Left colon (tissue), 2 donors: ENCODE results near the gene PSMA5. TPM values are rescaled to one million over a fixed set of nuclear protein-coding genes. Genes with fewer than 3 reads are reported as not detected.
A peak's percentile ranks its signal among the peaks of the same experiment; 100 is the strongest.
"Not testable (repeated sequence)": the region's sequence is repeated elsewhere in the genome, so short reads cannot be mapped to it uniquely, and the experiment has no call there.

ENCODE experiments used
- ATAC-seq: fragments of 200-7000 bp; cut with Tn5 transposase; one replicate; pipeline ENCODE4 v1.9.1; 2020; ENCODE audit warnings: mild to moderate bottlenecking, moderate library complexity
- DNase-seq, 2 donors: peaks; one replicate each; pipeline ENCODE4 v3.0.0-alpha.2; 2020
- intact Hi-C, 2 donors: fragments of 100-400 bp; cut with DNase I in 1 of 2; cut with micrococcal nuclease in 1 of 2; formaldehyde crosslinking; loops; one replicate each; pipeline versions ENCODE4 v1.11.2 to v1.14.0; 2022; cut with DNase I, micrococcal nuclease
- total RNA-seq, 2 donors: library from RNA; stranded (reverse); fragmentation: NEBNext Ultra II Directional; extraction: Animal tissue kit (Norgen Biotek cat#: 25700); gene quantifications; one replicate each; pipeline ENCODE4 v1.2.1, GENCODE V29; 2021
- donor health status: DM: no; HTN: no; CAD: no.
- donor health status: DM: yes; HTN: yes; CAD: no.

Gene PSMA5
- total RNA-seq, 2 donors from 2014 or later: 76.3 to 92.1 TPM

GRCh38 chr1:109381573-109381972 lies 44.7 kb downstream of the PSMA5 start:
- intact Hi-C loops: no loop called here
- peak; percentile 37 for ATAC-seq

GRCh38 chr1:109379907-109380306 lies 46.3 kb downstream of the PSMA5 start:
- DNase-seq (no peak), ATAC-seq (no peak)
- intact Hi-C loops: no loop called here

More at GRCh38 chr1:109381573-109381972, 44.7 kb downstream of the PSMA5 start:
- no peak for DNase-seq

- no peak for ATAC-seq
- intact Hi-C loops: no loop called here
- DNase-seq: no peak
Measured at GRCh38 chr1:109379422-109379821, 46.8 kb downstream of the PSMA5 start.

GRCh38 chr1:109377698-109378097 lies 48.5 kb downstream of the PSMA5 start:
- no peak for ATAC-seq

DNA sequence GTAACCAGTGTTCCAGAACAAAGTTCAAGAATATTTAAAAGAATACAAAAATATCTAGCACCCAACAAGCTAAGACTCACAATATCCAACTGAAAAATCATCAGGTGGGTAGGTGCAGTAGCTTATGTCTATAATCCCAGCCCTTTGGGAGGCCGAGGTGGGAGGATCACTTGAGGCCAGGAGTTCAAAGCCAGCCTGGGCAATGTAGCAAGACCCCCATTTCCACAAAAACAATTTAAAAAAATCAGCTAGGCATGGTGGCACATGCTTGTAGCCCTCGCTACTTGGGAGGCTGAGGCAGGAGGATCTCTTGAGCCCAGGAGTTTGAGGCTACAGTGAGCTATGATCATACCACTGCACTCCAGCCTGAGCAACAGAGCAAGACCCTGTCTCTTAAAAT lies 52.6 kb downstream of the PSMA5 start:
- ATAC-seq, DNase-seq, intact Hi-C loops: not testable (repeated sequence)

More at GRCh38 chr1:109377698-109378097, 48.5 kb downstream of the PSMA5 start:
- DNase-seq: no peak
- intact Hi-C loops: no loop called here

DNA sequence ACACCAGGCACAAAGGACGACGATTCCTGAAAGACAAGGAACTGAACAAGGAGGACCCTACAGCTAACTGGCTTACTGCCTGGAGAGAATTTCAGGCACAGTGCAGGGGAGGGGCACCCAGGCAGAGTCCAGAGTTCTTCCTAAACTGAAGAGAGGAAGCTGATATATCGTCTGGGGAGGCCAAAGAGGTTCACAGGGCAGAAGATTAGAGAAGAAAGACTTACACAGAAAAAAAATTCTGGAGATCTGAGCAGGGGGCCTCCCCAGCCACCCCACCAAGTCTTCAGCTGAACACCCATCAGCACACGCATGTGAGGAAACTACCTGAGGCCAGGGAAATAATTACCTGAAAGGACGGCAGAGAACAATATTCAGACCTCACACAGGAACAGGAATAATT lies 53.1 kb downstream of the PSMA5 start:
- DNase-seq (peak in 1 of 2 donors; percentile 30), ATAC-seq (peak; percentile 95)
- intact Hi-C loops: no loop called here

DNA sequence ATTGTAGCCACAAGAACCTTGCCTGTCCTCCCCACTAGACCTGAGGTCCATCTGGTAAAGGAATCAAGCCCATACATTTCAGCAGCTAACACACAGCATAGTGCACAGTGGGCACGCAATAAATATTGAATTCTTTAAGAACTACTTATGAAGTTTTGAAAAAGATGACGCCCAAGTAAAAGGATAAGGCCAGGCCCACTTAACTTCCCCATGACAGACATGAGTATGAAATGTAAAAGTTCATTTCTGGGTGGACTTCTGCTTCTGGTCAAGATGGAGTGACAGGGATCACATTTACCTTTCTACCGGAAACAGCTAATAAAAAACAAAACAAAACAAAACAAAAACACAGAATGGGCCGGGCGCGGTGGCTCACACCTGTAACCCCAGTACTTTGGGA lies 54.0 kb downstream of the PSMA5 start:
- ATAC-seq: no peak
- intact Hi-C loops: no loop called here
- no peak for DNase-seq

- intact Hi-C loops: no loop called here
- DNase-seq (no peak), ATAC-seq (no peak)
Measured at GRCh38 chr1:109371341-109371739, 54.9 kb downstream of the PSMA5 start.

DNA sequence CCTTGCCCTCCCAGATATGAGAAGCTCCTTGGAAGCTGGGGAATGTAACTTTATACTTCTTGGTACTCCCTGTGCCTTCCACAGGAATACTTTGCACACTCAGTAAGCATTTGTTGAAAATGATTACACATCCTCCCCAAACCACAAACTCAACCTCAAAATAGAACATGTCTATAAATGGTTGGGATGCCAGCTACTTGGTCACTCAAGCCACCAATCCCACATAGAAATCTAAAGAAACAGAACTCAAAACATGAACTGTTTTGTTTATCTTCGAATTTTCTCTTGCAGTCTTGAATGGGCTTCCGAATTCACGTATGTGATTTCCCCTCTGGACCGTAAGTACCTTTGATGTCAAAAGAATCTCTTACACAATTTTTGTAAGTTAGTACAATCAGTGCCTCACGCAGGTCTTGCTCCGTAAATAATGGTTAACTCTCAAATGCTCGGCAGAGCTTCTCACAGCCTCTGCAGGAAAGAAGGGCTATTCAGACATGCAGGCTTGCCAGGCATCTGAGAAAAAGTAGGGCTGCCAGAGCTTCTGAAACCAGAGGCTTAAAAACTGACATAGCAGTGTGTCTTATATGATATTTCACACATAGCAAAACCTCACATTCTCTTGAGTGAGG lies 55.4 kb downstream of the PSMA5 start:
- intact Hi-C loops: no loop called here
- DNase-seq: no peak
- no peak for ATAC-seq

DNA sequence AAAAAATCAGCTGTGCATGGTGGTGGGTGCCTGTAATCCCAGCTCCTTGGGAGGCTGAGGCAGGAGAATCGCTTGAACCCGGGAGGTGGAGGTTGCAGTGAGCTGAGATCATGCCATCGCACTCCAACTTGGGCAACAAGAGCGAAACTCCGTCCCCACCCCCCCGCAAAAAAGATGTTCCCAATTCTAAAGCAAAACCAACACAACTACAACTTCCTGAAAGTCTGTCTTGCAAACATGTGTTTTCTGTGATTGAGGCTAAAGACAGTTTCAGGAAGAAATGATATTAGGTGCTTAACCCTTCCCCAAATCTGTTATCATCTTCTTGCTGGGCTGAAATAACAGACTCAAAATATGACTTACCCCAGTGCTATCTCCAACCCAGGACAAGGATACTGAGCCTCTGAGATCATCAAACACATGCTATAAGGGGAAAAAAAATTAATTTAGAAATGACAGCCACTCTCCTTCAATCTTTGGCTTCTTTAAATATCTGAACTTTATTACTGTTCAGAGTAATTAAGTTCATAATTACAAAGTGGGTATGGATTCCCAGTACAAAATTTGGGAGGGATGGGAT lies 57.0 kb downstream of the PSMA5 start:
- ATAC-seq (no peak), DNase-seq (no peak)
- intact Hi-C loops: no loop called here

DNA sequence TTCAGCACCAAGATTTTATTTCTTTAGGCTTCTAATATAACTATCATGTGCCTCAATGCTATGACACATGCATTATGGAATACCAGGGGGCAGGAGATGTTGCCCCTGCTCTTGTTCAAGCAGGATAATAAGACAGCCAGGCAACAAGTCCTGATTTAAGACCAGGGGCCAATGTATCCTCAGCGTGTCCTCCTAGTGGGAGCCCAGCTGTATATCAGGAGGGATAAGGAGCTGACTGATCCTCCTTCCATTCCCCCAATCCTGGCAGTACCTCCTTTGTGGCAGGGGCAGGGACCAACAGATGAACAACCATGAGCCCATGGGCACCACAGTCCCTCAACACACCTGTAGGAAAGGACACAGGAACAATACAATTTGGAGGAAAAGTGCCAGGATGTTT lies 57.8 kb downstream of the PSMA5 start:
- intact Hi-C loops: no loop called here
- DNase-seq (no peak), ATAC-seq (no peak)

DNA sequence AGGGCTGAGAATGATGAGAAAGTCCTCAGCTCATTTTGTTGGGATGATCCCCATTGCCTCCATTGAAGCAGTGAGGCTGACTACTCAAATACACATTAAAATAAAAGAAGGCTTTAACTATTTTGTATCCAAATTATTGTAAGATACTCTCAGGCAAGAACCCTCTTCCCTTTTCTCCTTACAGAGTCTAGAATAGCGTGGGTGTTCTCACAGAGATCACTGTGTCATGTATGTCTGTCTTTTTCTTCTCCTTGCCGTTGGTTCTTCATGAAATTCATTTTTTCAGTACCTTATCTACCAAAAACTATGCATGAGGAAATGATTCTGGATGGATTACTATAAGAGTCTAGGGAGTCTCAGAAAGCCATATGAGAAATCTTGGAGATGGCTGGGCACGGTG lies 58.6 kb downstream of the PSMA5 start:
- intact Hi-C loops: no loop called here
- no peak for DNase-seq
- ATAC-seq: no peak

GRCh38 chr1:109365642-109366204 lies 60.5 kb downstream of the PSMA5 start:
- DNase-seq (peak in 1 of 2 donors; percentile 74), ATAC-seq (peak; percentile 96)
- intact Hi-C loops: no loop called here

DNA sequence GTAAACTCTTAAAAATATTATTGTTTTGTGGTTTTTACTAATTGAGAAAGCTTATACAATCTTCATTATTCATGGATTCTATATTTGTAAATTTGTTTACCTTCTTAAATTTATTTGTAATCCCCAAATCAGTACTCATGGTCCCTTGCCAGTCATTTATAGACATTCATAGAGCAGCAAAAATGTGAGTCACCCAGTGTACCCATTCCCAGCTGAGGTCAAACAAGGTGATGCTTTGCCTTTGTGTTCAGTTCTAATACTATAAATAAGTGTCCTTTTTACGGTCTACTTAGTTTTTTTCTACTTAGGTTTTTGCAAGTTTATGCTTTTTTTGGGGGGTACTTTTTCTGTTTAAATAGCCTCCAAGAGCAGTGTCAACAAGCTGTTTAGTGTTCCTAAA lies 64.6 kb downstream of the PSMA5 start:
- intact Hi-C loops: no loop called here

GRCh38 chr1:109361069-109361468 lies 65.2 kb downstream of the PSMA5 start:
- DNase-seq (no peak), ATAC-seq (no peak)
- intact Hi-C loops: no loop called here

More for the DNA sequence above, 64.6 kb downstream of the PSMA5 start:
- no peak for ATAC-seq
- DNase-seq: no peak

GRCh38 chr1:109357616-109358015 lies 68.6 kb downstream of the PSMA5 start:
- intact Hi-C loops: no loop called here
- ATAC-seq (peak; percentile 79), DNase-seq (no peak)

DNA sequence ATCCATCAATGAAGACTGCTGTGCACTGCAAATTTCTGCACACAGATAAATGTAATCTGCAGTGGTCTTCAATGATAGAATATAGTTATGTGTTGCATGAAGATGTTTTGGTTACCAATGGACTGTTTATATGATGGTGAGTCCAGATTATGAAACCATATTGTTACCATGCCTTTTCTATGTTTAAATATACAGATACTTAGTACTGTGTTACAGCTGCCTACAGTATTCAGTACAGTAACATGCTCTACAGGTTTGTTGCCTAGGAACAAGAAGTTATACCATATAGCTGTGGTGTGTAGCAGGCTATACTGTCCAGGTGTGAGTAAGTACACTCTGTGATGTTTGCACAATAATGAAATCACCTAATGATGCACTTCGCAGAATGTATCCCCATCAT lies 69.3 kb downstream of the PSMA5 start:
- ATAC-seq (no peak), DNase-seq (no peak)
- intact Hi-C loops: no loop called here

- ATAC-seq: no peak
- intact Hi-C loops: no loop called here
- DNase-seq: no peak
Measured at GRCh38 chr1:109356505-109356904, 69.7 kb downstream of the PSMA5 start.

- DNase-seq (no peak), ATAC-seq (no peak)
- intact Hi-C loops: no loop called here
Measured at GRCh38 chr1:109354929-109355328, 71.3 kb downstream of the PSMA5 start.

GRCh38 chr1:109351457-109351856 lies 74.8 kb downstream of the PSMA5 start:
- DNase-seq (peak; percentile 30 to 65), ATAC-seq (peak; percentile 96)
- intact Hi-C loops: no loop called here

- ATAC-seq (peak; percentile 32), DNase-seq (no peak)
- intact Hi-C loops: no loop called here
Measured at GRCh38 chr1:109350655-109351054, 75.6 kb downstream of the PSMA5 start.
